ENCODE results near the gene CRTC1.

CRTC1 gene

DNA sequence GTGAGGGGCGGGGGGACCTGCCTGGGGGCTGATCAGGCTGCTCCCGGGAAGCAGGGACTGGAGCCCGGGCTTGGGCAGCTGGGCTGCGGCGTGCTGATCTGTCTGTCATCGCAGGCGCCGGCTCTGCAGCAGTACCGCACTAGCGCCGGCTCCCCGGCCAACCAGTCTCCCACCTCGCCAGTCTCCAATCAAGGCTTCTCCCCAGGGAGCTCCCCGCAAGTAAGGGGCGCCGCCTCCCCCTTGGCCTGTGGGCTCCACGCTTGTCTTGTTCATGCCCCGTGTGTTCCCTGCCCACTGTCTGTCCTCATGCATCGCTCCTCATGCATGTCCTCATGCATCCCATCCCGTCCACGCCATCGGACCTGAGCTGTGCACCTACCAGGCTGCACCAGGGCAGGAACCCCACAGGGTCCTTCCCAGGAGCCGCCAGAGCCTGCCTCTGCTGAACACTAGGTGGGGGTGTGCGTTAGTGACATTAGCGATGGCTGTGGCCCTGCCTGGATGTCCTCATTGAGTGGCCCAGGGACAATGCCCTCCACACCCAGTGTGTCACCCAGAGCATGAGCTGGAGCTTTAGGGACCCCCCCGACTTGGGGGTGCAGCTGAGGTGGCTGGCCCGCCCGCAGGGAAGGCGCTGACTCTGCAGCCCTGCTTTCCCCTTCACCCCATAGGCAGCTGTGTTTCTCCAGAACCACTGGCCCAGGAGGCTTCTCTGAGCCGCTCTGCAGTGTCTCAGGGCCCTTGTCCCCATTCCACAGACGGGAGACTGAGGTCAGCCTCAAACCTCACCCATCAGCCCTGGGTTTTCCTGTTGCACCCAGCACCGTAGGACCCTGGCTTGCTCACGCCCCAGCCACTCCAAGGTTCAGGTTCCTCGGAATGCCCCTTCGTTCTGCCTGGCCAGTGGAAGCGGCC is 88.1 kb downstream of the CRTC1 start:
- DNase-seq (ENCODE audit: low spot score): peak; percentile 62
- no peak for TF ChIP-seq CTCF (IDR thresholded peaks at IDR 0.05; ENCODE audit: extremely low read depth, missing control alignments)

- no peak for DNase-seq (ENCODE audit: low spot score)
- no peak for TF ChIP-seq CTCF (IDR thresholded peaks at IDR 0.05; ENCODE audit: extremely low read depth, missing control alignments)
These were observed 89.4 kb downstream of the CRTC1 start for GRCh38 chr19:18772620-18773587.

GRCh38 chr19:18773682-18774081 is 90.2 kb downstream of the CRTC1 start:
- no peak for TF ChIP-seq CTCF (IDR thresholded peaks at IDR 0.05; ENCODE audit: extremely low read depth, missing control alignments)
- no peak for DNase-seq (ENCODE audit: low spot score)

DNA sequence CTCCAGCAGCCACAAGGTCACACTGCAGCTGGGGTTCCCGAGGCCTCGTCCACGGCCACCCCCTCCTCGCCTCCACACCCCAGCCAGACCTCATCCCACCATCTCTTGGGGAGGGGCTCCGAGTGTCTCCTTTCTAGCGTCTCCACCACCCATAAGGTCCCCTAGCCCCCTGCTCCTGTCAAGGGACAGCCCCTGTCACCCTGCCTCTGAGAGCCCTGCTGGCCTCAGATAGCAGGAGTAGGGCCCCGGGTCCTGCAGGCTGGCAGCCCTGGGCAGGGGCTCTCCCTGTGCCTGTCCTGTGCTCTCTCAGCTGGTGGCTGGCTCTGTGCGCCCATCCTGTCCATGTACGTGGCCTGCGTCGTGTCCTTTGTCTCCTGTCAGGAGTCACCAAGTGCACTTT is 90.6 kb downstream of the CRTC1 start:
- no peak for DNase-seq (ENCODE audit: low spot score)
- no peak for TF ChIP-seq CTCF (IDR thresholded peaks at IDR 0.05; ENCODE audit: extremely low read depth, missing control alignments)

DNA sequence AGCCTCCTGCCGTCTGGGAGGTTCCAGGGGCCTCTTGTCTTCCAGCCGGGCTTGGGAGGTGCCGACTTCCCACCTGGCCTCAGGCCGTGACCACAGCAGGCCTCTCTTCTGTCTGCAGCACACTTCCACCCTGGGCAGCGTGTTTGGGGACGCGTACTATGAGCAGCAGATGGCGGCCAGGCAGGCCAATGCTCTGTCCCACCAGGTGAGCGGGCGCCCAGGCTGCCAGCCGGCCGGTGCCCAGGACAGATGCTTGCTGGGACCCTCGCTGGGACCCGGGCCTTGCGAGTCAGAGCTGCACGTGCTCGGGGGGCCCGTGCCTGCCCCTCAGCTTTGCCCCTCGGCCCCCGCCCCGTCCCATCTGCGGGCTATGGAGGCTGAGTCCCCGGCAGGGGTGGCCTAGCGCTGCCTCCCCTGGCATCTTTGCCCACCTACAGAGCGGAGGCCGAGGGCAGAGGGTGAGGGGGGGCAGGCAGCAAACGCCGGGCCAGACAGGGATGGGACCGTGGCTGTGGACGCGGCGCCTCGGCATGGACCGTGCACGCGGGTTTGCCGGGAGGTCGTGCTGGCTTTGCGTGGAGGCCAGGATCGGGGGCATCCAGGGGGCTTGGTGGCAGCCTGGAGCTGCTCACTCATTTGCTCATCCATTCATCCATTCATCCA is 91.4 kb downstream of the CRTC1 start:
- DNase-seq (ENCODE audit: low spot score): no peak
- no peak for TF ChIP-seq CTCF (IDR thresholded peaks at IDR 0.05; ENCODE audit: extremely low read depth, missing control alignments)

GRCh38 chr19:18775586-18776287 is 92.3 kb downstream of the CRTC1 start:
- TF ChIP-seq CTCF (IDR thresholded peaks at IDR 0.05; ENCODE audit: extremely low read depth, missing control alignments): no peak

More at GRCh38 chr19:18775586-18776287, 92.3 kb downstream of the CRTC1 start:
- peak; percentile 44 for DNase-seq (ENCODE audit: low spot score)

All from GM20000 (cell line).